ENCODE measurements around the gene FNIP2. TPM values are rescaled to one million over a fixed set of nuclear protein-coding genes. Genes with fewer than 3 reads are reported as not detected.
"Not testable (repeated sequence)": the region's sequence is repeated elsewhere in the genome, so short reads cannot be mapped to it uniquely, and the experiment has no call there.

Gene FNIP2
- total and polyA plus RNA-seq, 4 donors = 8.8 to 88.7 (median 23.5) TPM

- peak; percentile 20 to 29 for TF ChIP-seq HNF4A (conservative IDR thresholded peaks at IDR 0.05)
- H3K4me3 ChIP-seq (ENCODE audit: low read depth in 1 of 3, low read length in 3 of 3); H3K9me3 ChIP-seq (ENCODE audit: control insufficient read depth in 4 of 4, low read length in 3 of 4); H3K9ac ChIP-seq (ENCODE audit: low read depth in 1 of 2, low read length in 2 of 2); H3K27ac ChIP-seq (ENCODE audit: low read depth in 1 of 2, low read length in 2 of 2); H3K27me3 ChIP-seq (ENCODE audit: control insufficient read depth in 4 of 4, insufficient read depth in 4 of 4, low read length in 3 of 4); H3K4me1 ChIP-seq (ENCODE audit: control insufficient read depth in 4 of 4, insufficient read depth in 4 of 4, low read length in 3 of 4); H3K36me3 ChIP-seq (ENCODE audit: control insufficient read depth in 4 of 4, insufficient read depth in 3 of 4, low read depth in 1 of 4, low read length in 3 of 4); DNase-seq (ENCODE audit: low spot score): not testable (repeated sequence)
- WGBS = 82% methylated on average over 8 of the region's 8 CpGs
Measured at GRCh38 chr4:158920452-158920996, 151.7 kb downstream of the FNIP2 start.

GRCh38 chr4:158927774-158928173 lies 158.9 kb downstream of the FNIP2 start:
- not testable (repeated sequence) for H3K36me3 ChIP-seq (ENCODE audit: control insufficient read depth in 4 of 4, insufficient read depth in 3 of 4, low read depth in 1 of 4, low read length in 3 of 4); DNase-seq (ENCODE audit: low spot score); H3K4me1 ChIP-seq (ENCODE audit: control insufficient read depth in 4 of 4, insufficient read depth in 4 of 4, low read length in 3 of 4); H3K27ac ChIP-seq (ENCODE audit: low read depth in 1 of 2, low read length in 2 of 2); H3K9me3 ChIP-seq (ENCODE audit: control insufficient read depth in 4 of 4, low read length in 3 of 4); H3K9ac ChIP-seq (ENCODE audit: low read depth in 1 of 2, low read length in 2 of 2); H3K27me3 ChIP-seq (ENCODE audit: control insufficient read depth in 4 of 4, insufficient read depth in 4 of 4, low read length in 3 of 4); H3K4me3 ChIP-seq (ENCODE audit: low read depth in 1 of 3, low read length in 3 of 3)
- 96% methylated on average over 19 of the region's 19 CpGs for WGBS

- Histone ChIP-seq H3K4me3 (ENCODE audit: low read depth in 1 of 3, low read length in 3 of 3) (peak overlapping the region in 2 of 3 donors; percentile 1 to 43), H3K9ac (ENCODE audit: low read depth in 1 of 2, low read length in 2 of 2) (peak overlapping the region; percentile 64 to 71)
- DNase-seq (ENCODE audit: low spot score) = no peak
Measured at GRCh38 chr4:158929939-158930638, 161.3 kb downstream of the FNIP2 start.

More at GRCh38 chr4:158929939-158930638, 161.3 kb downstream of the FNIP2 start:
- Histone ChIP-seq H3K27me3 (ENCODE audit: control insufficient read depth in 4 of 4, insufficient read depth in 4 of 4, low read length in 3 of 4) (no peaks in the 10 kb centered on the region), H3K36me3 (ENCODE audit: control insufficient read depth in 4 of 4, insufficient read depth in 3 of 4, low read depth in 1 of 4, low read length in 3 of 4) (no peaks in the 10 kb centered on the region), H3K4me1 (ENCODE audit: control insufficient read depth in 4 of 4, insufficient read depth in 4 of 4, low read length in 3 of 4) (peaks cover 0 to 7% (median 0%) of the 10 kb centered on the region in 4 donors), H3K27ac (ENCODE audit: low read depth in 1 of 2, low read length in 2 of 2) (peak overlapping the region; percentile 35 to 54), H3K9me3 (ENCODE audit: control insufficient read depth in 4 of 4, low read length in 3 of 4) (no peaks in the 10 kb centered on the region)
- TF ChIP-seq ZBTB33 (IDR thresholded peaks at IDR 0.05) (no peak), EGR1 (IDR thresholded peaks at IDR 0.05; ENCODE audit: low read depth in 2 of 2) (no peak), HNF4G (IDR thresholded peaks at IDR 0.05) (no peak), CTCF (IDR thresholded peaks at IDR 0.05; ENCODE audit: low read depth, low read length, missing input control) (no peak), FOXA1 (IDR thresholded peaks at IDR 0.05) (no peak), ATF3 (IDR thresholded peaks at IDR 0.05) (no peak), GABPA (IDR thresholded peaks at IDR 0.05 in 1 of 2, conservative IDR thresholded peaks at IDR 0.05 in 1 of 2) (no peak), HNF4A (conservative IDR thresholded peaks at IDR 0.05) (no peak), MAX (IDR thresholded peaks at IDR 0.05) (no peak), RXRA (IDR thresholded peaks at IDR 0.05) (no peak), JUND (IDR thresholded peaks at IDR 0.05) (no peak), RAD21 (IDR thresholded peaks at IDR 0.05) (no peak), SP1 (IDR thresholded peaks at IDR 0.05) (no peak), FOXA2 (IDR thresholded peaks at IDR 0.05) (no peak), TAF1 (conservative IDR thresholded peaks at IDR 0.05) (no peak), YY1 (IDR thresholded peaks at IDR 0.05) (no peak), NR2F2 (IDR thresholded peaks at IDR 0.05) (no peak), REST (IDR thresholded peaks at IDR 0.05) (no peak)
- WGBS = 66% methylated on average over 5 of the region's 5 CpGs

All from liver (tissue), 9 donors.